Choroid plexus epithelial cell (primary cell): Measurements from ENCODE around the gene NPR1.

ENCODE experiments used
- DNase-seq: peaks from one replicate; pipeline ENCODE4 v3.0.0-alpha.2; 2010; ENCODE audit warnings: low read depth
- H3K4me3 ChIP-seq: 2 replicates; pipeline ENCODE4 v1.5.1; 2011; ENCODE audit warnings: low read depth, mild to moderate bottlenecking, control low read depth, low read length, moderate library complexity
- TF ChIP-seq, protein P1 (sequence below): conservative IDR thresholded peaks from 2 replicates; pipeline ENCODE4 v1.5.1; 2011; ENCODE audit warnings: low read depth, mild to moderate bottlenecking, control low read depth, inconsistent platforms, low read length, moderate library complexity

NPR1 gene

DNA sequence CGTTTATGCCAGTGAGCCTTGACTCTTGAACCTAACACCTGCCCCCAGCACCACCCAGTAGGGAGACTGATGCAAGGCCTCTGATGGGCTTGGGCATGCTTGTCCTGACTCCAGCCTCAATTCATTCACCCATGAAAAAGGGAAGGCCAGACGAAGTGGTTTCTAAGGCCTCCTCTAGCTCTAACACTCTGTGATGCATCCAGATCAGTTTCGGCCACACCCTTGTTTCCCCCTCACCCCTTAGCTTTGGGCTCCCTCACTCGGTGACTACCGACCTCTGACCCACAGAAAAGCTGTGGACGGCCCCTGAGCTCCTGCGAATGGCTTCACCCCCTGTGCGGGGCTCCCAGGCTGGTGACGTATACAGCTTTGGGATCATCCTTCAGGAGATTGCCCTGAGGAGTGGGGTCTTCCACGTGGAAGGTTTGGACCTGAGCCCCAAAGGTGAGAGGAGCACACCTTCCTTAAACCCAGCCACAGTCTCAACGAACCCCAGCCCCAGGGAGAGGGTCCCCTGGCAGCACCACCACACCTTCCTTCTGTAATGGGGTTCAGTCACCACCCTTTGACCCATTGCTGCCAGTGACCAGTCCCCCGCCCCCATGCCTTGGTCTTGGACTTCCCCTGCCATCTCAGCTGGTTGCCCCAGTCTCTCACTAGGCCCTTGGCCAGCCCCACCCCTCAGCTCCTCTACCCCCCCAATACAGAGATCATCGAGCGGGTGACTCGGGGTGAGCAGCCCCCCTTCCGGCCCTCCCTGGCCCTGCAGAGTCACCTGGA, 9.0 kb downstream of the NPR1 start:
- no peak for DNase-seq
- no peak overlapping the region for H3K4me3 ChIP-seq
- TF ChIP-seq, protein P1, sequence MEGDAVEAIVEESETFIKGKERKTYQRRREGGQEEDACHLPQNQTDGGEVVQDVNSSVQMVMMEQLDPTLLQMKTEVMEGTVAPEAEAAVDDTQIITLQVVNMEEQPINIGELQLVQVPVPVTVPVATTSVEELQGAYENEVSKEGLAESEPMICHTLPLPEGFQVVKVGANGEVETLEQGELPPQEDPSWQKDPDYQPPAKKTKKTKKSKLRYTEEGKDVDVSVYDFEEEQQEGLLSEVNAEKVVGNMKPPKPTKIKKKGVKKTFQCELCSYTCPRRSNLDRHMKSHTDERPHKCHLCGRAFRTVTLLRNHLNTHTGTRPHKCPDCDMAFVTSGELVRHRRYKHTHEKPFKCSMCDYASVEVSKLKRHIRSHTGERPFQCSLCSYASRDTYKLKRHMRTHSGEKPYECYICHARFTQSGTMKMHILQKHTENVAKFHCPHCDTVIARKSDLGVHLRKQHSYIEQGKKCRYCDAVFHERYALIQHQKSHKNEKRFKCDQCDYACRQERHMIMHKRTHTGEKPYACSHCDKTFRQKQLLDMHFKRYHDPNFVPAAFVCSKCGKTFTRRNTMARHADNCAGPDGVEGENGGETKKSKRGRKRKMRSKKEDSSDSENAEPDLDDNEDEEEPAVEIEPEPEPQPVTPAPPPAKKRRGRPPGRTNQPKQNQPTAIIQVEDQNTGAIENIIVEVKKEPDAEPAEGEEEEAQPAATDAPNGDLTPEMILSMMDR: no peak

DNA sequence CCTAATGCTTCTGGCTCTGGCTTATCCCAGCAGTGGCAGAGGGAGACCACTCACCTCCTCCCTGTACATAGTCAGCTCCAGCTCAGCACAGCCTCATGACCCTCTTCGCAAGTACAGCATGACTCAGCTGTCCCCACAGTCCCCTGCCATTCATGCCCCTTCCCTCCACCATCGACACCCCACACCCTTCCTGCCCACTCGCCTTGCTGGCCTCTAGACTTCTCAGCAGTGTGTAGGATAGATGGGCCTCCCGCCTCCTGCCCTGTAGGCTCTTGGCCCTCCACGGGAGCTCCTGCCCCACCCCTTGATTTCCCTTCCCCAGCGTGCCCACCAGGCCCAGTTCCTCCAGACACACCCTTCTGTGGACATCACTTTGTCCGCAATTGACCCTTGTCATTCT, 9.8 kb downstream of the NPR1 start:
- TF ChIP-seq, protein P1: no peak
- DNase-seq: no peak
- H3K4me3 ChIP-seq: no peak overlapping the region

DNA sequence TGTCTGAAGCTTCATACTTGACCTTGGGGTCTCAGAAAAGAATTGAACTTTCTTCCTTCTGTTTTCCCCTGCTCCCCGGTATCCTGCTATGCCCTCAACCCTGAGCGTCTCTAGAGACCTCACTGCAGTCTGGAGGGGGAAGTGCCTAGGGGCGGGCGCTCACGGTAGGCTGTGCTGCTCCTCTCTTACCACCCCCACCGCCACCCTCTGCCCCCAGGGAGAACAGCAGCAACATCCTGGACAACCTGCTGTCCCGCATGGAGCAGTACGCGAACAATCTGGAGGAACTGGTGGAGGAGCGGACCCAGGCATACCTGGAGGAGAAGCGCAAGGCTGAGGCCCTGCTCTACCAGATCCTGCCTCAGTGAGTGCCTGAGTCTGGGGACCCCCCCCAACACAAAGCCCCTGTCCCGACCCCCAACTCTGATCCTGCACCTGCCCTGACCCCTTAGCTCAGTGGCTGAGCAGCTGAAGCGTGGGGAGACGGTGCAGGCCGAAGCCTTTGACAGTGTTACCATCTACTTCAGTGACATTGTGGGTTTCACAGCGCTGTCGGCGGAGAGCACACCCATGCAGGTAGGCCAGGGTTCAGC, 10.3 kb downstream of the NPR1 start:
- TF ChIP-seq, protein P1: no peak
- no peak overlapping the region for H3K4me3 ChIP-seq
- no peak for DNase-seq

DNA sequence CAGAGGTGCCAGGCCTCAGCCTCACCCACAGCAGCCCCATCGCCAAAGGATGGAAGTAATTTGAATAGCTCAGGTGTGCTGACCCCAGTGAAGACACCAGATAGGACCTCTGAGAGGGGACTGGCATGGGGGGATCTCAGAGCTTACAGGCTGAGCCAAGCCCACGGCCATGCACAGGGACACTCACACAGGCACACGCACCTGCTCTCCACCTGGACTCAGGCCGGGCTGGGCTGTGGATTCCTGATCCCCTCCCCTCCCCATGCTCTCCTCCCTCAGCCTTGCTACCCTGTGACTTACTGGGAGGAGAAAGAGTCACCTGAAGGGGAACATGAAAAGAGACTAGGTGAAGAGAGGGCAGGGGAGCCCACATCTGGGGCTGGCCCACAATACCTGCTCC, 15.0 kb downstream of the NPR1 start:
- TF ChIP-seq, protein P1: no peak

DNA sequence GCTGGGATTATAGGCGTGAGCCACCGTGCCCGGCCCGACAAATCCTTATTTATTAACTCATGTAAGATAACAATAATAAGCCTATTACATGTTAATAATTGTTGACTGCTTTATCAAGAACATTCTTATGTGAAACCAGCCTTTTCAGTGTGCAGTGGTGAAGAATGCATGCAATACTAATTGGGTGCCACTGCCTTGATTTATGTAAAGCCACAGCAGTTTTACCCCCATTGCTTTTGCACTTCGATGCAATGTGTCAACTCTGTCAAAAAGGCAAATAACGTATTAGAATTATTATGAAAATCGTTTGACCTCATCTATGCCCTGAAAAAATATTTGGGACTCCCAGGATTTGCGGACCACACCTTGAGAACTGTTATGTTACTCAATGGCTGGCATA, 18.3 kb downstream of the NPR1 start:
- no peak for DNase-seq
- H3K4me3 ChIP-seq: no peak overlapping the region
- TF ChIP-seq, protein P1: no peak

More for the DNA sequence above, 15.0 kb downstream of the NPR1 start:
- H3K4me3 ChIP-seq: no peak overlapping the region
- DNase-seq: no peak

DNA sequence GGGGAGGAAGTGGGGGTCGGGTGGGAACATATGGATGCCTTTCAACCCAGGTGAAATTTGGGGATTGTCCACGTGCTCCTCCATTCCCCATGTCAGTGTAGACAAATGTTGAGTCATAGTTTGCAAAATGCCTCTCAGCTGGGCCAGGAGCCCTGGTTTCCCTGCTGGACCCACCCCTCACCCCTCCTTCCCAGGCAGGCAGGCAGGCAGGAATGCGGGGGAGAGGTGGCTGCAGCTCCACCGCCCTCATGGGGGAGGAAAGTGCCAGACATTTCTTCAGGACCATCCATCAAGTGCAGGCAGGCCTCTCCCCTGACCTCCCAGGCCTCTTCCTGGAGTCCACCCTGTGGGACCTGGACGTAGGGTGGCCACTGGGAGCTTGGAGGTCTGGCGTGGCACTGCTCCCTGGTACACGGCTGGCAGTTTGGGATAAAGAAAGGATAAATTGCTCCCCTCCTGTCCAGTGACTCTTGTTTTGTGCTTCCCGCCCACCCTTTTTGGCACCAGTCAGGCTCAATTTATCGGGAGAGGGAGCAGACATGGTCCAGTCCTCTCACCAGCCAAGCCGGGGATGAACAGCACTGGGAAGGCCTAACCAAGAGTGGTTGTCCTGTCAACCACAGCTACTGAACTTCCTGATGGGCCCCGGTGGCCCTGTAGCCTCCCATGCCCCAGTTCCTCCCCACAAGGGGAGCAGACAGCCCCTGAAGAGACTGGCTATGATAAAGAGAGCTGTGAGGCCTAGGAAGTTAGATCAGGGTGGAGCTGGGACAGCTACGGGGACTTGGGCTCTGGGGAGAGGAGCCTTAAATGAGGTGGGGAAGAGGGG, 18.9 kb downstream of the NPR1 start:
- TF ChIP-seq, protein P1: no peak

More for the DNA sequence above, 18.9 kb downstream of the NPR1 start:
- no peak for DNase-seq
- no peak overlapping the region for H3K4me3 ChIP-seq
